ENCODE results near the gene SLC25A40.
"Not testable (repeated sequence)": the region's sequence is repeated elsewhere in the genome, so short reads cannot be mapped to it uniquely, and the experiment has no call there.

SLC25A40 gene

GRCh38 chr7:87876040-87876868 is at the start of gene SLC25A40, which contains the start of gene DBF4:
Gene SLC25A40, minus strand, starts transcription at chr7:87876360. Its CDS starts 17,633 bp downstream, at chr7:87858727.
Gene DBF4, plus strand, starts transcription at chr7:87876493. Its CDS starts 240 bp downstream, at chr7:87876733.
- DNase-seq (ENCODE audit: low spot score) = peak; percentile 80

GRCh38 chr7:87922759-87923395 is 46.7 kb upstream of the SLC25A40 start:
- DNase-seq (ENCODE audit: low spot score) = not testable (repeated sequence)

GRCh38 chr7:87920578-87920977 is 44.4 kb upstream of the SLC25A40 start:
- no peak for DNase-seq (ENCODE audit: low spot score)

- no peak for DNase-seq (ENCODE audit: low spot score)
Measured at GRCh38 chr7:87919875-87920274, 43.7 kb upstream of the SLC25A40 start.

- DNase-seq (ENCODE audit: low spot score) = no peak
Measured at GRCh38 chr7:87918740-87919139, 42.6 kb upstream of the SLC25A40 start.

GRCh38 chr7:87912121-87912520 is 36.0 kb upstream of the SLC25A40 start:
- no peak for DNase-seq (ENCODE audit: low spot score)

- DNase-seq (ENCODE audit: low spot score) = not testable (repeated sequence)
Measured at GRCh38 chr7:87908814-87909213, 32.7 kb upstream of the SLC25A40 start.

- DNase-seq (ENCODE audit: low spot score) = not testable (repeated sequence)
Measured at GRCh38 chr7:87907136-87907906, 31.2 kb upstream of the SLC25A40 start.

GRCh38 chr7:87899255-87899654 is 23.1 kb upstream of the SLC25A40 start:
- no peak for DNase-seq (ENCODE audit: low spot score)

- no peak for DNase-seq (ENCODE audit: low spot score)
Measured at GRCh38 chr7:87895363-87895762, 19.2 kb upstream of the SLC25A40 start.

- no peak for DNase-seq (ENCODE audit: low spot score)
Measured at GRCh38 chr7:87886875-87887274, 10.7 kb upstream of the SLC25A40 start.

GRCh38 chr7:87885018-87885417 is 8.9 kb upstream of the SLC25A40 start:
- DNase-seq (ENCODE audit: low spot score) = no peak

GRCh38 chr7:87882151-87882937 is 6.2 kb upstream of the SLC25A40 start:
- no peak for DNase-seq (ENCODE audit: low spot score)

- DNase-seq (ENCODE audit: low spot score) = no peak
Measured at GRCh38 chr7:87878208-87878735, 2.1 kb upstream of the SLC25A40 start.

GRCh38 chr7:87877366-87878040 is 1.3 kb upstream of the SLC25A40 start:
- no peak for DNase-seq (ENCODE audit: low spot score)

GRCh38 chr7:87876869-87877234 is 692 bp upstream of the SLC25A40 start:
- DNase-seq (ENCODE audit: low spot score) = peak; percentile 23

- DNase-seq (ENCODE audit: low spot score) = peak; percentile 17
Measured at GRCh38 chr7:87875151-87876039, 765 bp downstream of the SLC25A40 start.

- no peak for DNase-seq (ENCODE audit: low spot score)
Measured at GRCh38 chr7:87874066-87874465, 2.1 kb downstream of the SLC25A40 start.

- DNase-seq (ENCODE audit: low spot score) = not testable (repeated sequence)
Measured at GRCh38 chr7:87873328-87873727, 2.8 kb downstream of the SLC25A40 start.

GRCh38 chr7:87872346-87872745 is 3.8 kb downstream of the SLC25A40 start:
- DNase-seq (ENCODE audit: low spot score) = no peak

Data from HuH-7 (cell line).